ENCODE results near the gene DENND2A. TPM values are rescaled to one million over a fixed set of nuclear protein-coding genes. Genes with fewer than 3 reads are reported as not detected.
"Not testable (repeated sequence)": the region's sequence is repeated elsewhere in the genome, so short reads cannot be mapped to it uniquely, and the experiment has no call there.

Gene DENND2A
- total and polyA plus RNA-seq, 9 donors, result 23.9 to 72.2 (median 48.3) TPM

- no peak for DNase-seq
- peaks cover 4% of the 10 kb centered on the region for H3K4me1 ChIP-seq (ENCODE audit: control insufficient read depth, insufficient read depth, low read length)
- no peaks in the 10 kb centered on the region for H3K27me3 ChIP-seq (ENCODE audit: control insufficient read depth, insufficient read depth, low read length)
- peaks cover 64% of the 10 kb centered on the region for H3K36me3 ChIP-seq (ENCODE audit: control insufficient read depth, insufficient read depth, low read length)
- no peak overlapping the region for H3K27ac ChIP-seq (ENCODE audit: low read length)
- H3K9me3 ChIP-seq (replicated peaks; ENCODE audit: control insufficient read depth, low read depth, low read length), result no peaks in the 10 kb centered on the region
- WGBS (ENCODE audit: insufficient coverage), result 91% methylated on average over 7 of the region's 10 CpGs
- no peak overlapping the region for H3K4me3 ChIP-seq (ENCODE audit: low read length)
Observed at GRCh38 chr7:140570120-140570519, 70.5 kb downstream of the DENND2A start.

- Histone ChIP-seq H3K4me3 (ENCODE audit: low read length) (no peak overlapping the region), H3K27me3 (ENCODE audit: control insufficient read depth, insufficient read depth, low read length) (no peaks in the 10 kb centered on the region), H3K4me1 (ENCODE audit: control insufficient read depth, insufficient read depth, low read length) (peaks cover 4% of the 10 kb centered on the region), H3K9me3 (replicated peaks; ENCODE audit: control insufficient read depth, low read depth, low read length) (no peaks in the 10 kb centered on the region), H3K27ac (ENCODE audit: low read length) (no peak overlapping the region), H3K36me3 (ENCODE audit: control insufficient read depth, insufficient read depth, low read length) (peaks cover 58% of the 10 kb centered on the region)
- 81% methylated on average over 13 of the region's 17 CpGs for WGBS (ENCODE audit: insufficient coverage)
- DNase-seq, result peak; percentile 23
Observed at GRCh38 chr7:140568021-140568813, 72.4 kb downstream of the DENND2A start.

- H3K4me1 ChIP-seq (ENCODE audit: control insufficient read depth, insufficient read depth, low read length); H3K27ac ChIP-seq (ENCODE audit: low read length); H3K4me3 ChIP-seq (ENCODE audit: low read length); DNase-seq; H3K9me3 ChIP-seq (replicated peaks; ENCODE audit: control insufficient read depth, low read depth, low read length); H3K27me3 ChIP-seq (ENCODE audit: control insufficient read depth, insufficient read depth, low read length): not testable (repeated sequence)
- H3K36me3 ChIP-seq (ENCODE audit: control insufficient read depth, insufficient read depth, low read length), result peaks cover 56% of the 10 kb centered on the region
- no CpG with 5 or more reads among the region's 6 CpGs for WGBS (ENCODE audit: insufficient coverage)
Observed at GRCh38 chr7:140566186-140566585, 74.4 kb downstream of the DENND2A start.

- not testable (repeated sequence) for H3K9me3 ChIP-seq (replicated peaks; ENCODE audit: control insufficient read depth, low read depth, low read length); H3K4me3 ChIP-seq (ENCODE audit: low read length); DNase-seq; H3K27ac ChIP-seq (ENCODE audit: low read length); H3K27me3 ChIP-seq (ENCODE audit: control insufficient read depth, insufficient read depth, low read length); H3K4me1 ChIP-seq (ENCODE audit: control insufficient read depth, insufficient read depth, low read length)
- H3K36me3 ChIP-seq (ENCODE audit: control insufficient read depth, insufficient read depth, low read length), result peaks cover 58% of the 10 kb centered on the region
- no CpG with 5 or more reads among the region's 5 CpGs for WGBS (ENCODE audit: insufficient coverage)
Observed at GRCh38 chr7:140565761-140566160, 74.9 kb downstream of the DENND2A start.

GRCh38 chr7:140564643-140565042, 76.0 kb downstream of the DENND2A start:
- Histone ChIP-seq H3K36me3 (ENCODE audit: control insufficient read depth, insufficient read depth, low read length) (peaks cover 56% of the 10 kb centered on the region), H3K4me3 (ENCODE audit: low read length) (no peak overlapping the region), H3K27me3 (ENCODE audit: control insufficient read depth, insufficient read depth, low read length) (no peaks in the 10 kb centered on the region), H3K27ac (ENCODE audit: low read length) (no peak overlapping the region), H3K4me1 (ENCODE audit: control insufficient read depth, insufficient read depth, low read length) (peaks cover 4% of the 10 kb centered on the region), H3K9me3 (replicated peaks; ENCODE audit: control insufficient read depth, low read depth, low read length) (no peaks in the 10 kb centered on the region)
- no peak for DNase-seq
- WGBS (ENCODE audit: insufficient coverage), result 86% methylated on average over 2 of the region's 4 CpGs

GRCh38 chr7:140562926-140563481, 77.6 kb downstream of the DENND2A start:
- H3K36me3 ChIP-seq (ENCODE audit: control insufficient read depth, insufficient read depth, low read length), result peaks cover 56% of the 10 kb centered on the region
- WGBS (ENCODE audit: insufficient coverage), result 70% methylated on average over 4 of the region's 5 CpGs
- H3K27me3 ChIP-seq (ENCODE audit: control insufficient read depth, insufficient read depth, low read length), result no peaks in the 10 kb centered on the region
- H3K9me3 ChIP-seq (replicated peaks; ENCODE audit: control insufficient read depth, low read depth, low read length), result no peaks in the 10 kb centered on the region
- peak; percentile 33 for DNase-seq
- H3K4me3 ChIP-seq (ENCODE audit: low read length), result no peak overlapping the region
- peaks cover 4% of the 10 kb centered on the region for H3K4me1 ChIP-seq (ENCODE audit: control insufficient read depth, insufficient read depth, low read length)
- no peak overlapping the region for H3K27ac ChIP-seq (ENCODE audit: low read length)

- DNase-seq, result no peak
- H3K4me1 ChIP-seq (ENCODE audit: control insufficient read depth, insufficient read depth, low read length), result no peaks in the 10 kb centered on the region
- 81% methylated on average over 9 of the region's 9 CpGs for WGBS (ENCODE audit: insufficient coverage)
- H3K4me3 ChIP-seq (ENCODE audit: low read length), result no peak overlapping the region
- H3K27ac ChIP-seq (ENCODE audit: low read length), result no peak overlapping the region
- H3K27me3 ChIP-seq (ENCODE audit: control insufficient read depth, insufficient read depth, low read length), result no peaks in the 10 kb centered on the region
- peaks cover 50% of the 10 kb centered on the region for H3K36me3 ChIP-seq (ENCODE audit: control insufficient read depth, insufficient read depth, low read length)
- H3K9me3 ChIP-seq (replicated peaks; ENCODE audit: control insufficient read depth, low read depth, low read length), result no peaks in the 10 kb centered on the region
Observed at GRCh38 chr7:140559410-140559809, 81.2 kb downstream of the DENND2A start.

- Histone ChIP-seq H3K27ac (ENCODE audit: low read length) (no peak overlapping the region), H3K9me3 (replicated peaks; ENCODE audit: control insufficient read depth, low read depth, low read length) (no peaks in the 10 kb centered on the region), H3K4me1 (ENCODE audit: control insufficient read depth, insufficient read depth, low read length) (no peaks in the 10 kb centered on the region), H3K36me3 (ENCODE audit: control insufficient read depth, insufficient read depth, low read length) (peaks cover 54% of the 10 kb centered on the region), H3K4me3 (ENCODE audit: low read length) (no peak overlapping the region), H3K27me3 (ENCODE audit: control insufficient read depth, insufficient read depth, low read length) (no peaks in the 10 kb centered on the region)
- WGBS (ENCODE audit: insufficient coverage), result 98% methylated on average over 6 of the region's 13 CpGs
- DNase-seq, result no peak
Observed at GRCh38 chr7:140557809-140558518, 82.6 kb downstream of the DENND2A start.

GRCh38 chr7:140557069-140557468, 83.5 kb downstream of the DENND2A start:
- Histone ChIP-seq H3K4me3 (ENCODE audit: low read length) (no peak overlapping the region), H3K4me1 (ENCODE audit: control insufficient read depth, insufficient read depth, low read length) (no peaks in the 10 kb centered on the region), H3K27ac (ENCODE audit: low read length) (no peak overlapping the region), H3K27me3 (ENCODE audit: control insufficient read depth, insufficient read depth, low read length) (no peaks in the 10 kb centered on the region), H3K36me3 (ENCODE audit: control insufficient read depth, insufficient read depth, low read length) (peaks cover 52% of the 10 kb centered on the region), H3K9me3 (replicated peaks; ENCODE audit: control insufficient read depth, low read depth, low read length) (no peaks in the 10 kb centered on the region)
- DNase-seq, result no peak
- WGBS (ENCODE audit: insufficient coverage), result 100% methylated on average over 2 of the region's 6 CpGs

GRCh38 chr7:140553236-140553635, 87.4 kb downstream of the DENND2A start:
- H3K36me3 ChIP-seq (ENCODE audit: control insufficient read depth, insufficient read depth, low read length), result peaks cover 50% of the 10 kb centered on the region
- not testable (repeated sequence) for H3K27ac ChIP-seq (ENCODE audit: low read length); H3K27me3 ChIP-seq (ENCODE audit: control insufficient read depth, insufficient read depth, low read length); H3K9me3 ChIP-seq (replicated peaks; ENCODE audit: control insufficient read depth, low read depth, low read length); H3K4me1 ChIP-seq (ENCODE audit: control insufficient read depth, insufficient read depth, low read length); DNase-seq; H3K4me3 ChIP-seq (ENCODE audit: low read length)
- 92% methylated on average over 7 of the region's 10 CpGs for WGBS (ENCODE audit: insufficient coverage)
